GM12878 (cell line): Measurements from ENCODE around the gene HCLS1.

Source experiments
- POLR2AphosphoS2 ChIP-seq: IDR thresholded peaks from 2 replicates; pipeline ENCODE4 v1.6.1; 2011; ENCODE audit warnings: low read depth, mild to moderate bottlenecking, low read length, improper control_type of control experiment, moderate library complexity
- TF ChIP-seq, protein P1 (sequence below): IDR thresholded peaks from 2 replicates; pipeline ENCODE4 v1.6.1; 2012; ENCODE audit warnings: mild to moderate bottlenecking, low read depth, low read length
- TF ChIP-seq, protein P2 (sequence below): fragments of 450-650 bp; IDR thresholded peaks from 2 replicates; pipeline ENCODE4 v1.6.1; 2016; ENCODE audit warnings: mild to moderate bottlenecking, moderate library complexity, borderline replicate concordance
- TF ChIP-seq, protein P3 (sequence below): fragments of 450-650 bp; formaldehyde crosslinking; IDR thresholded peaks from 2 replicates; pipeline ENCODE4 v1.5.0; 2022; ENCODE audit warnings: mild to moderate bottlenecking, missing genetic modification characterization

DNA sequence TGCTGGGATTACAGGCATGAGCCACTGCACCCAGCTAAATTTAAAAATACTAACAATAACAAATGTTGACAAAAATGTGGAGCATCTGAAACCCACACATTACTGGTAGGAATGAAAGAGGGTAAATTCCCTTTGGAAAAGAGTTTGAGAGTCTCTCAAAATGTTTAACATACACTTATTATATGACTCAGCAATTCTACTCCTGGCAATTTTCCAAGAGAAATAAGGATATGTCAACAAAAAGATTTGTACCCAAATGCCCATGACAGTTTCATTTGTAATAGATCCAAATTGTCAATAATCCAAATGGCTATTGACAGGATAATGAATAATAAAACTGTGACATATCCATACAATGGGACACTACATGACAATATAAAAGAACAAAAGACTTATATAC, 9.0 kb downstream of the HCLS1 start:
- TF ChIP-seq, protein P1, sequence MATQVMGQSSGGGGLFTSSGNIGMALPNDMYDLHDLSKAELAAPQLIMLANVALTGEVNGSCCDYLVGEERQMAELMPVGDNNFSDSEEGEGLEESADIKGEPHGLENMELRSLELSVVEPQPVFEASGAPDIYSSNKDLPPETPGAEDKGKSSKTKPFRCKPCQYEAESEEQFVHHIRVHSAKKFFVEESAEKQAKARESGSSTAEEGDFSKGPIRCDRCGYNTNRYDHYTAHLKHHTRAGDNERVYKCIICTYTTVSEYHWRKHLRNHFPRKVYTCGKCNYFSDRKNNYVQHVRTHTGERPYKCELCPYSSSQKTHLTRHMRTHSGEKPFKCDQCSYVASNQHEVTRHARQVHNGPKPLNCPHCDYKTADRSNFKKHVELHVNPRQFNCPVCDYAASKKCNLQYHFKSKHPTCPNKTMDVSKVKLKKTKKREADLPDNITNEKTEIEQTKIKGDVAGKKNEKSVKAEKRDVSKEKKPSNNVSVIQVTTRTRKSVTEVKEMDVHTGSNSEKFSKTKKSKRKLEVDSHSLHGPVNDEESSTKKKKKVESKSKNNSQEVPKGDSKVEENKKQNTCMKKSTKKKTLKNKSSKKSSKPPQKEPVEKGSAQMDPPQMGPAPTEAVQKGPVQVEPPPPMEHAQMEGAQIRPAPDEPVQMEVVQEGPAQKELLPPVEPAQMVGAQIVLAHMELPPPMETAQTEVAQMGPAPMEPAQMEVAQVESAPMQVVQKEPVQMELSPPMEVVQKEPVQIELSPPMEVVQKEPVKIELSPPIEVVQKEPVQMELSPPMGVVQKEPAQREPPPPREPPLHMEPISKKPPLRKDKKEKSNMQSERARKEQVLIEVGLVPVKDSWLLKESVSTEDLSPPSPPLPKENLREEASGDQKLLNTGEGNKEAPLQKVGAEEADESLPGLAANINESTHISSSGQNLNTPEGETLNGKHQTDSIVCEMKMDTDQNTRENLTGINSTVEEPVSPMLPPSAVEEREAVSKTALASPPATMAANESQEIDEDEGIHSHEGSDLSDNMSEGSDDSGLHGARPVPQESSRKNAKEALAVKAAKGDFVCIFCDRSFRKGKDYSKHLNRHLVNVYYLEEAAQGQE: no peak
- no peak for TF ChIP-seq POLR2AphosphoS2
- TF ChIP-seq, protein P2, sequence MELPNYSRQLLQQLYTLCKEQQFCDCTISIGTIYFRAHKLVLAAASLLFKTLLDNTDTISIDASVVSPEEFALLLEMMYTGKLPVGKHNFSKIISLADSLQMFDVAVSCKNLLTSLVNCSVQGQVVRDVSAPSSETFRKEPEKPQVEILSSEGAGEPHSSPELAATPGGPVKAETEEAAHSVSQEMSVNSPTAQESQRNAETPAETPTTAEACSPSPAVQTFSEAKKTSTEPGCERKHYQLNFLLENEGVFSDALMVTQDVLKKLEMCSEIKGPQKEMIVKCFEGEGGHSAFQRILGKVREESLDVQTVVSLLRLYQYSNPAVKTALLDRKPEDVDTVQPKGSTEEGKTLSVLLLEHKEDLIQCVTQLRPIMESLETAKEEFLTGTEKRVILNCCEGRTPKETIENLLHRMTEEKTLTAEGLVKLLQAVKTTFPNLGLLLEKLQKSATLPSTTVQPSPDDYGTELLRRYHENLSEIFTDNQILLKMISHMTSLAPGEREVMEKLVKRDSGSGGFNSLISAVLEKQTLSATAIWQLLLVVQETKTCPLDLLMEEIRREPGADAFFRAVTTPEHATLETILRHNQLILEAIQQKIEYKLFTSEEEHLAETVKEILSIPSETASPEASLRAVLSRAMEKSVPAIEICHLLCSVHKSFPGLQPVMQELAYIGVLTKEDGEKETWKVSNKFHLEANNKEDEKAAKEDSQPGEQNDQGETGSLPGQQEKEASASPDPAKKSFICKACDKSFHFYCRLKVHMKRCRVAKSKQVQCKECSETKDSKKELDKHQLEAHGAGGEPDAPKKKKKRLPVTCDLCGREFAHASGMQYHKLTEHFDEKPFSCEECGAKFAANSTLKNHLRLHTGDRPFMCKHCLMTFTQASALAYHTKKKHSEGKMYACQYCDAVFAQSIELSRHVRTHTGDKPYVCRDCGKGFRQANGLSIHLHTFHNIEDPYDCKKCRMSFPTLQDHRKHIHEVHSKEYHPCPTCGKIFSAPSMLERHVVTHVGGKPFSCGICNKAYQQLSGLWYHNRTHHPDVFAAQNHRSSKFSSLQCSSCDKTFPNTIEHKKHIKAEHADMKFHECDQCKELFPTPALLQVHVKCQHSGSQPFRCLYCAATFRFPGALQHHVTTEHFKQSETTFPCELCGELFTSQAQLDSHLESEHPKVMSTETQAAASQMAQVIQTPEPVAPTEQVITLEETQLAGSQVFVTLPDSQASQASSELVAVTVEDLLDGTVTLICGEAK: no peak
- TF ChIP-seq, protein P3, sequence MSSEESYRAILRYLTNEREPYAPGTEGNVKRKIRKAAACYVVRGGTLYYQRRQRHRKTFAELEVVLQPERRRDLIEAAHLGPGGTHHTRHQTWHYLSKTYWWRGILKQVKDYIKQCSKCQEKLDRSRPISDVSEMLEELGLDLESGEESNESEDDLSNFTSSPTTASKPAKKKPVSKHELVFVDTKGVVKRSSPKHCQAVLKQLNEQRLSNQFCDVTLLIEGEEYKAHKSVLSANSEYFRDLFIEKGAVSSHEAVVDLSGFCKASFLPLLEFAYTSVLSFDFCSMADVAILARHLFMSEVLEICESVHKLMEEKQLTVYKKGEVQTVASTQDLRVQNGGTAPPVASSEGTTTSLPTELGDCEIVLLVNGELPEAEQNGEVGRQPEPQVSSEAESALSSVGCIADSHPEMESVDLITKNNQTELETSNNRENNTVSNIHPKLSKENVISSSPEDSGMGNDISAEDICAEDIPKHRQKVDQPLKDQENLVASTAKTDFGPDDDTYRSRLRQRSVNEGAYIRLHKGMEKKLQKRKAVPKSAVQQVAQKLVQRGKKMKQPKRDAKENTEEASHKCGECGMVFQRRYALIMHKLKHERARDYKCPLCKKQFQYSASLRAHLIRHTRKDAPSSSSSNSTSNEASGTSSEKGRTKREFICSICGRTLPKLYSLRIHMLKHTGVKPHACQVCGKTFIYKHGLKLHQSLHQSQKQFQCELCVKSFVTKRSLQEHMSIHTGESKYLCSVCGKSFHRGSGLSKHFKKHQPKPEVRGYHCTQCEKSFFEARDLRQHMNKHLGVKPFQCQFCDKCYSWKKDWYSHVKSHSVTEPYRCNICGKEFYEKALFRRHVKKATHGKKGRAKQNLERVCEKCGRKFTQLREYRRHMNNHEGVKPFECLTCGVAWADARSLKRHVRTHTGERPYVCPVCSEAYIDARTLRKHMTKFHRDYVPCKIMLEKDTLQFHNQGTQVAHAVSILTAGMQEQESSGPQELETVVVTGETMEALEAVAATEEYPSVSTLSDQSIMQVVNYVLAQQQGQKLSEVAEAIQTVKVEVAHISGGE (CRISPR knock-in tag): no peak
